Midbrain (tissue), 1 donor: ENCODE measurements around the gene PCBP3.
"Not testable (repeated sequence)": the region's sequence is repeated elsewhere in the genome, so short reads cannot be mapped to it uniquely, and the experiment has no call there.

Experiments
- DNase-seq: peaks from one replicate; lab custom pipeline; 2025; lab: John Stamatoyannopoulos, UW

The PCBP3 gene

GRCh38 chr21:45613396-45613795 is 30.1 kb upstream of the PCBP3 start:
- no peak for DNase-seq

GRCh38 chr21:45613881-45614280 is 29.6 kb upstream of the PCBP3 start:
- DNase-seq, result no peak

GRCh38 chr21:45615145-45615711 is 28.3 kb upstream of the PCBP3 start:
- no peak for DNase-seq

- DNase-seq, result no peak
These were observed 26.3 kb upstream of the PCBP3 start for GRCh38 chr21:45617021-45617921.

- DNase-seq, result no peak
These were observed 25.2 kb upstream of the PCBP3 start for GRCh38 chr21:45618287-45618686.

GRCh38 chr21:45618846-45619485 is 24.6 kb upstream of the PCBP3 start:
- DNase-seq, result no peak

GRCh38 chr21:45620201-45620923 is 23.2 kb upstream of the PCBP3 start:
- DNase-seq, result no peak

- not testable (repeated sequence) for DNase-seq
These were observed 21.8 kb upstream of the PCBP3 start for GRCh38 chr21:45621435-45622331.

- DNase-seq, result no peak
These were observed 21.0 kb upstream of the PCBP3 start for GRCh38 chr21:45622416-45623097.

GRCh38 chr21:45623436-45623835 is 20.1 kb upstream of the PCBP3 start:
- DNase-seq, result no peak

GRCh38 chr21:45626127-45626526 is 17.4 kb upstream of the PCBP3 start:
- DNase-seq, result not testable (repeated sequence)

- no peak for DNase-seq
These were observed 14.2 kb upstream of the PCBP3 start for GRCh38 chr21:45629046-45629981.

- DNase-seq, result no peak
These were observed 13.3 kb upstream of the PCBP3 start for GRCh38 chr21:45630066-45630694.

GRCh38 chr21:45630876-45631275 is 12.6 kb upstream of the PCBP3 start:
- DNase-seq, result no peak

- no peak for DNase-seq
These were observed 12.0 kb upstream of the PCBP3 start for GRCh38 chr21:45631540-45631939.

GRCh38 chr21:45632160-45632559 is 11.4 kb upstream of the PCBP3 start:
- no peak for DNase-seq

GRCh38 chr21:45632637-45633251 is 10.8 kb upstream of the PCBP3 start:
- no peak for DNase-seq

- no peak for DNase-seq
These were observed 8.9 kb upstream of the PCBP3 start for GRCh38 chr21:45634511-45635183.
